Measurements from ENCODE around the gene GMPR2.

DNA sequence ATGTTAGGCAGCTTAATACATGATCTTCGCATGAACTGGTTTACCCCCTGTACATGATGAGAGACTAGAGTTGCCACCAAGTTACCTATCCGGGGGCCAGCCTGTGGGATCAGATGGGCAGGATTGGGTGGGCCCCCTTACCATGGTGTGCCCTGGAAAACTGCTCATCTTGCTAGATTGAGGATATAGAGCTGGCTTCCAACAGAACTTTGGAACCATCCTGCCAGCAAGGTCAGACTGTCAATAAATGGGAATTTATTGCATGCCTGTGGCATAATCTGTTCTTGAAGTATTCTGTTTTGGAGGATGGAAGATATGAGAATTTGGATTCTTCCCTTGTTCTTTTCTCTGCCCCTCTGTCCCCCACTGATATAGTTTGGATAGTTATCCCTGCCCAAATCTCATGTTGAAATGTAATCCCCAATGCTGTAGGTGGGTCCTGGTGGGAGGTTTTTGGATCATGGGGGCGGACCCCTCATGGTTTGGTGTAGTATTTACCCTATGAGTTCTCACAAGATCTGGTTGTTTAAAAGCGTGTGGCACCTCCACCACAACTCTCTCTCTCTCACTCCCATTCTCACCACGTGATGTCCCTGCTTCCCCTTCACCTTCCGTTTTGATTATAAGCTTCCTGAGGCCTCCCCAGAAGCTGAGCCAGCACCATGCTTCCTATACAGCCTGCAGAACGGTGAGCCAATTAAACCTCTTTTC lies 33.8 kb upstream of the GMPR2 start:
- TF ChIP-seq, protein P1, sequence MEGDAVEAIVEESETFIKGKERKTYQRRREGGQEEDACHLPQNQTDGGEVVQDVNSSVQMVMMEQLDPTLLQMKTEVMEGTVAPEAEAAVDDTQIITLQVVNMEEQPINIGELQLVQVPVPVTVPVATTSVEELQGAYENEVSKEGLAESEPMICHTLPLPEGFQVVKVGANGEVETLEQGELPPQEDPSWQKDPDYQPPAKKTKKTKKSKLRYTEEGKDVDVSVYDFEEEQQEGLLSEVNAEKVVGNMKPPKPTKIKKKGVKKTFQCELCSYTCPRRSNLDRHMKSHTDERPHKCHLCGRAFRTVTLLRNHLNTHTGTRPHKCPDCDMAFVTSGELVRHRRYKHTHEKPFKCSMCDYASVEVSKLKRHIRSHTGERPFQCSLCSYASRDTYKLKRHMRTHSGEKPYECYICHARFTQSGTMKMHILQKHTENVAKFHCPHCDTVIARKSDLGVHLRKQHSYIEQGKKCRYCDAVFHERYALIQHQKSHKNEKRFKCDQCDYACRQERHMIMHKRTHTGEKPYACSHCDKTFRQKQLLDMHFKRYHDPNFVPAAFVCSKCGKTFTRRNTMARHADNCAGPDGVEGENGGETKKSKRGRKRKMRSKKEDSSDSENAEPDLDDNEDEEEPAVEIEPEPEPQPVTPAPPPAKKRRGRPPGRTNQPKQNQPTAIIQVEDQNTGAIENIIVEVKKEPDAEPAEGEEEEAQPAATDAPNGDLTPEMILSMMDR (IDR thresholded peaks at IDR 0.05) = no peak
- TF ChIP-seq POLR2A (IDR thresholded peaks at IDR 0.05) (no peak), POLR2AphosphoS5 (IDR thresholded peaks at IDR 0.05) (no peak), EP300 (IDR thresholded peaks at IDR 0.05) (no peak)

Data from stomach (tissue), 4 donors.